Parathyroid adenoma (tissue), 2 donors: ENCODE results near the gene PIK3AP1.

Experiments
- H2AFZ ChIP-seq: fragments of 300-600 bp; sonication (generic); one replicate; pipeline ENCODE4 v1.7.0; 2017; ENCODE audit warnings: antibody characterized with exemption, mild to moderate bottlenecking
- H3K27ac ChIP-seq: fragments of 300-600 bp; sonication (generic); one replicate; pipeline ENCODE4 v1.7.0; 2017
- H3K27me3 ChIP-seq: fragments of 300-600 bp; sonication (generic); one replicate; pipeline ENCODE4 v1.7.0; 2017; ENCODE audit warnings: low read length; ENCODE audit not compliant: control insufficient read depth, insufficient read depth
- H3K36me3 ChIP-seq: fragments of 300-600 bp; sonication (generic); one replicate; pipeline ENCODE4 v1.7.0; 2017; ENCODE audit warnings: low read length; ENCODE audit not compliant: control insufficient read depth, insufficient read depth
- H3K4me1 ChIP-seq: fragments of 300-600 bp; sonication (generic); one replicate; pipeline ENCODE4 v1.7.0; 2017; ENCODE audit warnings: control low read depth
- H3K4me2 ChIP-seq: fragments of 300-600 bp; sonication (generic); one replicate; pipeline ENCODE4 v1.7.0; 2017; ENCODE audit warnings: low read length
- H3K4me3 ChIP-seq: fragments of 300-600 bp; sonication (generic); one replicate; pipeline ENCODE4 v1.7.0; 2017; ENCODE audit warnings: low read depth, low read length
- H3K79me2 ChIP-seq: fragments of 300-600 bp; sonication (generic); one replicate; pipeline ENCODE4 v1.7.0; 2017; ENCODE audit warnings: control low read depth
- H3K9ac ChIP-seq: fragments of 300-600 bp; sonication (generic); one replicate; pipeline ENCODE4 v1.7.0; 2017; ENCODE audit warnings: mild to moderate bottlenecking
- H3K9me3 ChIP-seq: fragments of 300-600 bp; sonication (generic); one replicate; pipeline ENCODE4 v1.7.0; 2017; ENCODE audit warnings: low read length; ENCODE audit not compliant: control insufficient read depth
- CTCF ChIP-seq: fragments of 300-600 bp; sonication (generic); IDR thresholded peaks from one replicate; pipeline ENCODE4 v1.7.0; 2017; ENCODE audit warnings: antibody characterized with exemption, mild to moderate bottlenecking
- donor health status: primary hyperparathyroidism.

PIK3AP1 gene

GRCh38 chr10:96670786-96671185, 49.5 kb downstream of the PIK3AP1 start:
- TF ChIP-seq CTCF, result no peak

GRCh38 chr10:96667401-96667800, 52.9 kb downstream of the PIK3AP1 start:
- H3K27ac ChIP-seq, result no peak overlapping the region
- H3K36me3 ChIP-seq, result no peaks in the 10 kb centered on the region
- no peaks in the 10 kb centered on the region for H3K4me1 ChIP-seq

More at GRCh38 chr10:96670786-96671185, 49.5 kb downstream of the PIK3AP1 start:
- H3K9ac ChIP-seq, result no peak overlapping the region
- no peaks in the 10 kb centered on the region for H3K36me3 ChIP-seq
- H3K27ac ChIP-seq, result no peak overlapping the region
- no peaks in the 10 kb centered on the region for H3K27me3 ChIP-seq
- H2AFZ ChIP-seq, result no peak overlapping the region
- H3K4me2 ChIP-seq, result no peak overlapping the region
- no peaks in the 10 kb centered on the region for H3K9me3 ChIP-seq
- H3K4me3 ChIP-seq, result no peak overlapping the region
- H3K4me1 ChIP-seq, result peaks cover 13% of the 10 kb centered on the region
- no peaks in the 10 kb centered on the region for H3K79me2 ChIP-seq

GRCh38 chr10:96666741-96667140, 53.6 kb downstream of the PIK3AP1 start:
- H3K9ac ChIP-seq, result no peak overlapping the region
- H3K27ac ChIP-seq, result no peak overlapping the region
- H3K79me2 ChIP-seq, result no peaks in the 10 kb centered on the region
- no peak overlapping the region for H3K4me3 ChIP-seq
- H2AFZ ChIP-seq, result no peak overlapping the region
- H3K9me3 ChIP-seq, result no peaks in the 10 kb centered on the region
- no peaks in the 10 kb centered on the region for H3K4me1 ChIP-seq
- TF ChIP-seq CTCF, result no peak
- H3K27me3 ChIP-seq, result no peaks in the 10 kb centered on the region
- H3K36me3 ChIP-seq, result no peaks in the 10 kb centered on the region
- no peak overlapping the region for H3K4me2 ChIP-seq

More at GRCh38 chr10:96667401-96667800, 52.9 kb downstream of the PIK3AP1 start:
- H3K9ac ChIP-seq, result no peak overlapping the region
- no peaks in the 10 kb centered on the region for H3K79me2 ChIP-seq
- H3K27me3 ChIP-seq, result no peaks in the 10 kb centered on the region
- H2AFZ ChIP-seq, result no peak overlapping the region
- no peak overlapping the region for H3K4me2 ChIP-seq
- no peaks in the 10 kb centered on the region for H3K9me3 ChIP-seq
- no peak for TF ChIP-seq CTCF
- no peak overlapping the region for H3K4me3 ChIP-seq

GRCh38 chr10:96665306-96665705, 55.0 kb downstream of the PIK3AP1 start:
- Histone ChIP-seq H3K9me3 (no peaks in the 10 kb centered on the region), H2AFZ (no peak overlapping the region), H3K4me2 (no peak overlapping the region), H3K9ac (no peak overlapping the region), H3K36me3 (no peaks in the 10 kb centered on the region), H3K4me1 (no peaks in the 10 kb centered on the region), H3K27ac (no peak overlapping the region), H3K79me2 (no peaks in the 10 kb centered on the region), H3K4me3 (no peak overlapping the region), H3K27me3 (no peaks in the 10 kb centered on the region)
- TF ChIP-seq CTCF, result no peak

GRCh38 chr10:96664563-96664962, 55.8 kb downstream of the PIK3AP1 start:
- Histone ChIP-seq H3K4me2 (no peak overlapping the region), H3K9ac (no peak overlapping the region), H3K79me2 (no peaks in the 10 kb centered on the region), H3K9me3 (no peaks in the 10 kb centered on the region), H3K4me1 (no peaks in the 10 kb centered on the region), H3K4me3 (no peak overlapping the region), H3K36me3 (no peaks in the 10 kb centered on the region), H2AFZ (no peak overlapping the region), H3K27ac (no peak overlapping the region), H3K27me3 (no peaks in the 10 kb centered on the region)
- TF ChIP-seq CTCF, result no peak
